ENCODE results near the gene PODN.

The PODN gene

GRCh38 chr1:53131590-53131938 lies 69.6 kb downstream of the PODN start:
- TF ChIP-seq EZH2 (IDR thresholded peaks at IDR 0.05; ENCODE audit: borderline replicate concordance, low read depth, low read length, severe bottlenecking) (no peak), CTCF (IDR thresholded peaks at IDR 0.05; ENCODE audit: borderline replicate concordance, extremely low read depth, low read length, poor library complexity, severe bottlenecking) (no peak)
- H3K79me2 ChIP-seq (ENCODE audit: insufficient read depth, low read length), result no peaks in the 10 kb centered on the region

GRCh38 chr1:53132176-53132575 lies 70.2 kb downstream of the PODN start:
- H3K27ac ChIP-seq (ENCODE audit: low read length), result no peak overlapping the region
- no peak overlapping the region for H3K4me2 ChIP-seq (ENCODE audit: insufficient read depth, low read length)
- no peak for TF ChIP-seq CTCF (IDR thresholded peaks at IDR 0.05; ENCODE audit: borderline replicate concordance, extremely low read depth, low read length, poor library complexity, severe bottlenecking)
- TF ChIP-seq EZH2 (IDR thresholded peaks at IDR 0.05; ENCODE audit: borderline replicate concordance, low read depth, low read length, severe bottlenecking), result no peak
- no peaks in the 10 kb centered on the region for H3K4me1 ChIP-seq (ENCODE audit: insufficient read depth, low read length)
- no peaks in the 10 kb centered on the region for H3K79me2 ChIP-seq (ENCODE audit: insufficient read depth, low read length)
- no peak overlapping the region for H3K9ac ChIP-seq (ENCODE audit: low read depth, low read length)
- H4K20me1 ChIP-seq (ENCODE audit: insufficient read depth, low read length), result no peaks in the 10 kb centered on the region
- no peaks in the 10 kb centered on the region for H3K36me3 ChIP-seq (ENCODE audit: insufficient read depth, low read length)
- no peak overlapping the region for H2AFZ ChIP-seq (ENCODE audit: low read depth, low read length)
- H3K27me3 ChIP-seq (ENCODE audit: insufficient read depth, low read length, poor library complexity), result no peaks in the 10 kb centered on the region
- DNase-seq, result no peak
- no peak for ATAC-seq (ENCODE audit: insufficient read depth, low read depth)
- H3K9me3 ChIP-seq (ENCODE audit: insufficient read depth, low read length, severe bottlenecking), result no peaks in the 10 kb centered on the region
- no peak overlapping the region for H3K4me3 ChIP-seq (ENCODE audit: low read depth in 1 of 2, low read length in 2 of 2)

More at GRCh38 chr1:53131590-53131938, 69.6 kb downstream of the PODN start:
- H3K27ac ChIP-seq (ENCODE audit: low read length), result no peak overlapping the region
- H3K4me2 ChIP-seq (ENCODE audit: insufficient read depth, low read length), result no peak overlapping the region
- H3K9ac ChIP-seq (ENCODE audit: low read depth, low read length), result no peak overlapping the region
- H3K4me1 ChIP-seq (ENCODE audit: insufficient read depth, low read length), result no peaks in the 10 kb centered on the region
- H3K9me3 ChIP-seq (ENCODE audit: insufficient read depth, low read length, severe bottlenecking), result no peaks in the 10 kb centered on the region
- ATAC-seq (ENCODE audit: insufficient read depth, low read depth), result no peak
- no peak for DNase-seq
- H3K36me3 ChIP-seq (ENCODE audit: insufficient read depth, low read length), result no peaks in the 10 kb centered on the region
- no peak overlapping the region for H2AFZ ChIP-seq (ENCODE audit: low read depth, low read length)
- H3K4me3 ChIP-seq (ENCODE audit: low read depth in 1 of 2, low read length in 2 of 2), result no peak overlapping the region
- H3K27me3 ChIP-seq (ENCODE audit: insufficient read depth, low read length, poor library complexity), result no peaks in the 10 kb centered on the region
- H4K20me1 ChIP-seq (ENCODE audit: insufficient read depth, low read length), result no peaks in the 10 kb centered on the region

GRCh38 chr1:53133261-53134041 lies 71.4 kb downstream of the PODN start:
- Histone ChIP-seq H3K4me2 (ENCODE audit: insufficient read depth, low read length) (no peak overlapping the region), H2AFZ (ENCODE audit: low read depth, low read length) (no peak overlapping the region), H3K36me3 (ENCODE audit: insufficient read depth, low read length) (no peaks in the 10 kb centered on the region), H4K20me1 (ENCODE audit: insufficient read depth, low read length) (no peaks in the 10 kb centered on the region), H3K27ac (ENCODE audit: low read length) (no peak overlapping the region), H3K9me3 (ENCODE audit: insufficient read depth, low read length, severe bottlenecking) (peaks cover 9% of the 10 kb centered on the region), H3K4me3 (ENCODE audit: low read depth in 1 of 2, low read length in 2 of 2) (no peak overlapping the region), H3K79me2 (ENCODE audit: insufficient read depth, low read length) (no peaks in the 10 kb centered on the region), H3K9ac (ENCODE audit: low read depth, low read length) (no peak overlapping the region), H3K27me3 (ENCODE audit: insufficient read depth, low read length, poor library complexity) (no peaks in the 10 kb centered on the region), H3K4me1 (ENCODE audit: insufficient read depth, low read length) (no peaks in the 10 kb centered on the region)
- DNase-seq, result no peak
- no peak for ATAC-seq (ENCODE audit: insufficient read depth, low read depth)
- TF ChIP-seq EZH2 (IDR thresholded peaks at IDR 0.05; ENCODE audit: borderline replicate concordance, low read depth, low read length, severe bottlenecking) (no peak), CTCF (IDR thresholded peaks at IDR 0.05; ENCODE audit: borderline replicate concordance, extremely low read depth, low read length, poor library complexity, severe bottlenecking) (no peak)
